GM18907 (cell line): ENCODE measurements around the gene MAGI2.
"Not testable (repeated sequence)": the region's sequence is repeated elsewhere in the genome, so short reads cannot be mapped to it uniquely, and the experiment has no call there.

Experiments used
- ATAC-seq: cut with Tn5 transposase; IDR thresholded peaks from one replicate; pipeline ENCODE4 v1.9.1; 2021; ENCODE audit warnings: mild to moderate bottlenecking, moderate library complexity; ENCODE audit not compliant: unreplicated experiment

The MAGI2 gene

GRCh38 chr7:78588393-78588792, 865.1 kb downstream of the MAGI2 start:
- ATAC-seq, result no peak

GRCh38 chr7:78587443-78588044, 865.9 kb downstream of the MAGI2 start:
- no peak for ATAC-seq

GRCh38 chr7:78585980-78586379, 867.5 kb downstream of the MAGI2 start:
- ATAC-seq, result no peak

GRCh38 chr7:78578686-78579085, 874.8 kb downstream of the MAGI2 start:
- ATAC-seq, result no peak

GRCh38 chr7:78577174-78577952, 876.1 kb downstream of the MAGI2 start:
- not testable (repeated sequence) for ATAC-seq

- ATAC-seq, result no peak
Measured at GRCh38 chr7:78576236-78576635, 877.2 kb downstream of the MAGI2 start.

GRCh38 chr7:78571292-78571691, 882.2 kb downstream of the MAGI2 start:
- no peak for ATAC-seq

- ATAC-seq, result no peak
Measured at GRCh38 chr7:78568690-78569089, 884.8 kb downstream of the MAGI2 start.

GRCh38 chr7:78567836-78568235, 885.6 kb downstream of the MAGI2 start:
- no peak for ATAC-seq

- ATAC-seq, result no peak
Measured at GRCh38 chr7:78565784-78566183, 887.7 kb downstream of the MAGI2 start.

GRCh38 chr7:78563191-78563590, 890.3 kb downstream of the MAGI2 start:
- no peak for ATAC-seq

- ATAC-seq, result no peak
Measured at GRCh38 chr7:78562191-78562590, 891.3 kb downstream of the MAGI2 start.

- no peak for ATAC-seq
Measured at GRCh38 chr7:78558566-78558965, 894.9 kb downstream of the MAGI2 start.

GRCh38 chr7:78543976-78544375, 909.5 kb downstream of the MAGI2 start:
- no peak for ATAC-seq

- no peak for ATAC-seq
Measured at GRCh38 chr7:78542981-78543380, 910.5 kb downstream of the MAGI2 start.

- no peak for ATAC-seq
Measured at GRCh38 chr7:78542541-78542940, 910.9 kb downstream of the MAGI2 start.

GRCh38 chr7:78539825-78540224, 913.6 kb downstream of the MAGI2 start:
- ATAC-seq, result no peak

GRCh38 chr7:78535655-78536054, 917.8 kb downstream of the MAGI2 start:
- no peak for ATAC-seq

GRCh38 chr7:78530351-78530750, 923.1 kb downstream of the MAGI2 start:
- no peak for ATAC-seq

- ATAC-seq, result no peak
Measured at GRCh38 chr7:78529392-78529791, 924.1 kb downstream of the MAGI2 start.

GRCh38 chr7:78528964-78529363, 924.5 kb downstream of the MAGI2 start:
- no peak for ATAC-seq

GRCh38 chr7:78523930-78524329, 929.5 kb downstream of the MAGI2 start:
- ATAC-seq, result no peak

- no peak for ATAC-seq
Measured at GRCh38 chr7:78521961-78522360, 931.5 kb downstream of the MAGI2 start.
